Fibroblast of lung (primary cell): Measurements from ENCODE around the gene PRAF2.

ENCODE experiments used
- EZH2 ChIP-seq: IDR thresholded peaks from 2 replicates; pipeline ENCODE4 v1.5.1; 2012; ENCODE audit warnings: low read length, control low read depth, mild to moderate bottlenecking; ENCODE audit errors: missing control alignments
- TF ChIP-seq, protein P1 (sequence below), 2 donors: IDR thresholded peaks in 1 of 2; conservative IDR thresholded peaks in 1 of 2; 1 replicate in 1 of 2; 2 replicates in 1 of 2; pipeline ENCODE4 v1.5.1; 2011 to 2012; ENCODE audit warnings: low read length in 2 of 2, control low read depth in 1 of 2, inconsistent platforms in 1 of 2, low read depth in 1 of 2, mild to moderate bottlenecking in 1 of 2

DNA sequence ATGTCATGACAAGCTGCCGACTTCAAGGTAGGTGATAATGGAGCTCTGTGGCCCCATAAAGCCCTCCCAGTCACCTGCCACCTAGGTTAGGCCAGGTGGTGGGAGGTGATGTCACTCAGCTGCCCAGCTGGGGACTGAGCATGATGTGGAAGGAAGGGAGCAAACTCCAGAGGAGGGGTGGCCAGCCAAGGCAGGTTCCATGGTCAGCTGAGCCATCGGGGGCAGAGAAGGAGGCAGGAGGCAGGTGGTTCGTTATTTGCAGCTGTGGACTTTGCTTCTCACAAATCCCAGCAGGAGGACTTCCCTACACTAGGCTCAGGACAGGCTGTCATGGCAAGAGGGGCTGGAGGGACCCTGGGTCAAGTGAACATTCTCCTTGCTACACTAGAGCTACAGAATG is 12.9 kb downstream of the PRAF2 start:
- TF ChIP-seq, protein P1, sequence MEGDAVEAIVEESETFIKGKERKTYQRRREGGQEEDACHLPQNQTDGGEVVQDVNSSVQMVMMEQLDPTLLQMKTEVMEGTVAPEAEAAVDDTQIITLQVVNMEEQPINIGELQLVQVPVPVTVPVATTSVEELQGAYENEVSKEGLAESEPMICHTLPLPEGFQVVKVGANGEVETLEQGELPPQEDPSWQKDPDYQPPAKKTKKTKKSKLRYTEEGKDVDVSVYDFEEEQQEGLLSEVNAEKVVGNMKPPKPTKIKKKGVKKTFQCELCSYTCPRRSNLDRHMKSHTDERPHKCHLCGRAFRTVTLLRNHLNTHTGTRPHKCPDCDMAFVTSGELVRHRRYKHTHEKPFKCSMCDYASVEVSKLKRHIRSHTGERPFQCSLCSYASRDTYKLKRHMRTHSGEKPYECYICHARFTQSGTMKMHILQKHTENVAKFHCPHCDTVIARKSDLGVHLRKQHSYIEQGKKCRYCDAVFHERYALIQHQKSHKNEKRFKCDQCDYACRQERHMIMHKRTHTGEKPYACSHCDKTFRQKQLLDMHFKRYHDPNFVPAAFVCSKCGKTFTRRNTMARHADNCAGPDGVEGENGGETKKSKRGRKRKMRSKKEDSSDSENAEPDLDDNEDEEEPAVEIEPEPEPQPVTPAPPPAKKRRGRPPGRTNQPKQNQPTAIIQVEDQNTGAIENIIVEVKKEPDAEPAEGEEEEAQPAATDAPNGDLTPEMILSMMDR (conservative IDR thresholded peaks at IDR 0.05 in 1 of 2, IDR thresholded peaks at IDR 0.05 in 1 of 2; ENCODE audit: low read depth in 1 of 2, low read length in 2 of 2) = no peak
- TF ChIP-seq EZH2 = no peak
